Mesenchymal stem cell (in vitro differentiated cells and primary cell): ENCODE measurements around the gene GREB1L.
A peak's percentile ranks its signal among the peaks of the same experiment; 100 is the strongest.

Experiments
- DNase-seq: peaks from one replicate; pipeline ENCODE4 v3.0.0-alpha.2; 2013
- H2AFZ ChIP-seq: one replicate; pipeline ENCODE4 v1.6.1; 2013; ENCODE audit warnings: low read depth, mild to moderate bottlenecking, control low read depth, inconsistent platforms, low read length, moderate library complexity
- H2AK5ac ChIP-seq: 2 replicates; pipeline ENCODE4 v1.6.1; 2013; ENCODE audit warnings: low read length, moderate library complexity, mild to moderate bottlenecking, inconsistent platforms; ENCODE audit not compliant: severe bottlenecking
- H2BK120ac ChIP-seq: one replicate; pipeline ENCODE4 v1.6.1; 2013; ENCODE audit warnings: low read depth, mild to moderate bottlenecking, inconsistent platforms, low read length, moderate library complexity
- H2BK12ac ChIP-seq, 2 experiments: one replicate each; pipeline ENCODE4 v1.6.1; 2013; ENCODE audit warnings: inconsistent platforms in 2 of 2, low read length in 2 of 2, mild to moderate bottlenecking in 2 of 2, moderate library complexity in 2 of 2, control low read depth in 1 of 2
- H2BK15ac ChIP-seq: one replicate; pipeline ENCODE4 v1.6.1; 2013; ENCODE audit warnings: mild to moderate bottlenecking, low read depth, inconsistent platforms; ENCODE audit not compliant: poor library complexity, severe bottlenecking
- H2BK5ac ChIP-seq: 2 replicates; pipeline ENCODE4 v1.6.1; 2013; ENCODE audit warnings: low read depth, mild to moderate bottlenecking, low read length, control low read depth, inconsistent platforms; ENCODE audit not compliant: poor library complexity, severe bottlenecking
- H3K14ac ChIP-seq, 2 experiments: one replicate each; pipeline ENCODE4 v1.6.1; 2013; ENCODE audit warnings: inconsistent platforms in 2 of 2, low read length in 2 of 2, control low read depth in 1 of 2, mild to moderate bottlenecking in 1 of 2, moderate library complexity in 1 of 2
- H3K18ac ChIP-seq, 2 experiments: one replicate each; pipeline ENCODE4 v1.6.1; 2013; ENCODE audit warnings: inconsistent platforms in 2 of 2, low read length in 2 of 2, control low read depth in 1 of 2, low read depth in 1 of 2, mild to moderate bottlenecking in 1 of 2
- H3K23ac ChIP-seq, 2 experiments: one replicate each; pipeline ENCODE4 v1.6.1; 2013; ENCODE audit warnings: inconsistent platforms in 2 of 2, low read length in 2 of 2, mild to moderate bottlenecking in 2 of 2, moderate library complexity in 2 of 2, control low read depth in 1 of 2
- H3K27ac ChIP-seq: 2 replicates; pipeline ENCODE4 v1.5.1; 2013; ENCODE audit warnings: mild to moderate bottlenecking, moderate library complexity, low read length, control low read depth, inconsistent platforms; ENCODE audit not compliant: poor library complexity, severe bottlenecking
- H3K27me3 ChIP-seq, 2 experiments: 2 replicates each; pipeline versions ENCODE4 v1.6.1 to v1.7.0; 2013; ENCODE audit warnings: low read length in 2 of 2, mild to moderate bottlenecking in 2 of 2, moderate library complexity in 2 of 2, control low read depth in 1 of 2, inconsistent platforms in 1 of 2; ENCODE audit not compliant: control insufficient read depth in 1 of 2, insufficient read depth in 1 of 2
- H3K36me3 ChIP-seq, 2 experiments: 2 replicates each; pipeline versions ENCODE4 v1.6.1 to v1.7.0; 2013; ENCODE audit warnings: low read length in 2 of 2, control low read depth in 1 of 2, inconsistent platforms in 1 of 2, low read depth in 1 of 2, mild to moderate bottlenecking in 1 of 2; ENCODE audit not compliant: insufficient read depth in 2 of 2, control insufficient read depth in 1 of 2
- H3K4ac ChIP-seq, 2 experiments: one replicate each; pipeline ENCODE4 v1.6.1; 2013; ENCODE audit warnings: inconsistent platforms in 2 of 2, low read length in 2 of 2, mild to moderate bottlenecking in 2 of 2, moderate library complexity in 2 of 2, control low read depth in 1 of 2, low read depth in 1 of 2
- H3K4me1 ChIP-seq: 2 replicates; pipeline ENCODE4 v1.6.1; 2013; ENCODE audit warnings: low read depth, low read length, control low read depth; ENCODE audit not compliant: control insufficient read depth, insufficient read depth
- H3K4me2 ChIP-seq: 2 replicates; pipeline ENCODE4 v1.6.1; 2013; ENCODE audit warnings: low read length, mild to moderate bottlenecking, inconsistent platforms; ENCODE audit not compliant: poor library complexity, severe bottlenecking
- H3K4me3 ChIP-seq, 2 experiments: 2 replicates each; pipeline versions ENCODE4 v1.5.1 to v1.7.0; 2013; ENCODE audit warnings: low read length in 2 of 2, mild to moderate bottlenecking in 2 of 2, control low read depth in 1 of 2, low read depth in 1 of 2; ENCODE audit not compliant: insufficient read depth in 1 of 2
- H3K79me1 ChIP-seq: replicated peaks from 2 replicates; pipeline ENCODE4 v1.6.1; 2013; ENCODE audit warnings: mild to moderate bottlenecking, control low read depth, low read length, inconsistent platforms; ENCODE audit not compliant: poor library complexity, severe bottlenecking
- H3K9ac ChIP-seq: 2 replicates; pipeline ENCODE4 v1.7.0; 2013; ENCODE audit warnings: mild to moderate bottlenecking, low read length, moderate library complexity
- H3K9me3 ChIP-seq: 2 replicates; pipeline ENCODE4 v1.7.0; 2013; ENCODE audit warnings: mild to moderate bottlenecking, low read length; ENCODE audit not compliant: control insufficient read depth
- H4K8ac ChIP-seq: one replicate; pipeline ENCODE4 v1.6.1; 2013; ENCODE audit warnings: inconsistent platforms, mild to moderate bottlenecking, low read length, moderate library complexity
- H4K91ac ChIP-seq: one replicate; pipeline ENCODE4 v1.6.1; 2013; ENCODE audit warnings: mild to moderate bottlenecking, low read length, inconsistent platforms
- WGBS: methylation state at CpG from one replicate; pipeline ENCODE4 v1.1.7; 2013; ENCODE audit warnings: mixed read lengths; 5-methylcytosine and 5-hydroxymethylcytosine counted together

The GREB1L gene

GRCh38 chr18:21444465-21445212 is 202.6 kb downstream of the GREB1L start:
- WGBS, result 68% methylated on average over 6 of the region's 6 CpGs
- Histone ChIP-seq H3K9me3 (no peaks in the 10 kb centered on the region), H3K23ac (no peak overlapping the region), H4K8ac (no peak overlapping the region), H3K27me3 (no peaks in the 10 kb centered on the region), H3K4me3 (peak overlapping the region in 1 of 2 experiments; percentile 37), H2BK5ac (no peak overlapping the region), H2AK5ac (peak overlapping the region; percentile 42), H3K4me2 (no peak overlapping the region), H2BK120ac (no peak overlapping the region), H2AFZ (no peak overlapping the region), H2BK15ac (no peak overlapping the region), H3K79me1 (no peaks in the 10 kb centered on the region), H2BK12ac (no peak overlapping the region), H4K91ac (no peak overlapping the region), H3K14ac (no peak overlapping the region), H3K4me1 (peaks cover 2% of the 10 kb centered on the region), H3K18ac (no peak overlapping the region), H3K36me3 (no peaks in the 10 kb centered on the region), H3K4ac (no peak overlapping the region), H3K9ac (peak overlapping the region; percentile 58), H3K27ac (no peak overlapping the region)
- DNase-seq, result peak; percentile 66

GRCh38 chr18:21448299-21448698 is 206.3 kb downstream of the GREB1L start:
- H3K4me1 ChIP-seq, result no peaks in the 10 kb centered on the region
- no peak overlapping the region for H4K91ac ChIP-seq
- no peaks in the 10 kb centered on the region for H3K9me3 ChIP-seq
- no peak overlapping the region for H3K4ac ChIP-seq
- no peak overlapping the region for H3K27ac ChIP-seq
- H3K4me3 ChIP-seq, result no peak overlapping the region
- H2BK120ac ChIP-seq, result no peak overlapping the region
- H3K27me3 ChIP-seq, result no peaks in the 10 kb centered on the region
- peak; percentile 11 for DNase-seq
- no peak overlapping the region for H3K18ac ChIP-seq
- no peak overlapping the region for H2BK5ac ChIP-seq
- H3K9ac ChIP-seq, result no peak overlapping the region
- no peak overlapping the region for H2BK12ac ChIP-seq
- no peak overlapping the region for H3K23ac ChIP-seq
- H3K79me1 ChIP-seq, result no peaks in the 10 kb centered on the region
- no peaks in the 10 kb centered on the region for H3K36me3 ChIP-seq
- no peak overlapping the region for H3K4me2 ChIP-seq
- no peak overlapping the region for H4K8ac ChIP-seq
- no peak overlapping the region for H3K14ac ChIP-seq
- H2AK5ac ChIP-seq, result no peak overlapping the region
- H2BK15ac ChIP-seq, result no peak overlapping the region
- no peak overlapping the region for H2AFZ ChIP-seq

GRCh38 chr18:21449367-21450290 is 207.6 kb downstream of the GREB1L start:
- Histone ChIP-seq H3K4me3 (no peak overlapping the region), H2BK12ac (no peak overlapping the region), H3K27ac (no peak overlapping the region), H2AFZ (no peak overlapping the region), H3K23ac (no peak overlapping the region), H2BK5ac (no peak overlapping the region), H3K27me3 (no peaks in the 10 kb centered on the region), H3K9ac (no peak overlapping the region), H3K4ac (no peak overlapping the region), H2AK5ac (no peak overlapping the region), H3K36me3 (no peaks in the 10 kb centered on the region), H3K79me1 (no peaks in the 10 kb centered on the region), H2BK120ac (no peak overlapping the region), H3K4me1 (peaks cover 2% of the 10 kb centered on the region), H3K14ac (no peak overlapping the region), H3K18ac (no peak overlapping the region), H3K4me2 (no peak overlapping the region), H3K9me3 (no peaks in the 10 kb centered on the region), H4K8ac (no peak overlapping the region), H2BK15ac (no peak overlapping the region), H4K91ac (no peak overlapping the region)
- WGBS, result 90% methylated on average over 3 of the region's 5 CpGs
- DNase-seq, result no peak

- Histone ChIP-seq H2AFZ (no peak overlapping the region), H2BK5ac (no peak overlapping the region), H3K18ac (no peak overlapping the region), H2BK12ac (no peak overlapping the region), H3K4me3 (no peak overlapping the region), H2BK15ac (no peak overlapping the region), H3K79me1 (no peaks in the 10 kb centered on the region), H2BK120ac (no peak overlapping the region), H3K9me3 (no peaks in the 10 kb centered on the region), H3K9ac (no peak overlapping the region), H3K36me3 (no peaks in the 10 kb centered on the region), H3K27ac (no peak overlapping the region), H4K8ac (no peak overlapping the region), H3K14ac (no peak overlapping the region), H2AK5ac (no peak overlapping the region), H3K4me1 (peaks cover 2% of the 10 kb centered on the region), H3K27me3 (no peaks in the 10 kb centered on the region), H4K91ac (no peak overlapping the region), H3K4ac (no peak overlapping the region), H3K23ac (no peak overlapping the region), H3K4me2 (no peak overlapping the region)
- DNase-seq, result no peak
- WGBS, result 100% methylated on average over 1 of the region's 2 CpGs
These were observed 208.5 kb downstream of the GREB1L start for GRCh38 chr18:21450503-21450902.
